Measurements from ENCODE around the gene HTD2. TPM values are rescaled to one million over a fixed set of nuclear protein-coding genes. Genes with fewer than 3 reads are reported as not detected.

HTD2 gene
- polyA plus RNA-seq, 1 of the 3 experiments (the other 2 are of a cell fraction), result 3.0 TPM

- ChIA-PET POLR2A (no interaction called here), CTCF (no interaction called here)
- H3K36me3 ChIP-seq (replicated peaks in 1 of 2; ENCODE audit: control insufficient read depth in 1 of 2, insufficient read depth in 2 of 2, low read length in 1 of 2), result no peaks in the 10 kb centered on the region
- no peaks in the 10 kb centered on the region for H3K27me3 ChIP-seq (ENCODE audit: insufficient read depth)
- no peaks in the 10 kb centered on the region for H3K9me2 ChIP-seq
- no peaks in the 10 kb centered on the region for H3K79me2 ChIP-seq (ENCODE audit: insufficient read depth)
- no peaks in the 10 kb centered on the region for H3K9me3 ChIP-seq
- H4K20me1 ChIP-seq (ENCODE audit: insufficient read depth), result no peaks in the 10 kb centered on the region
- no peak overlapping the region for H3K4me2 ChIP-seq
- no peaks in the 10 kb centered on the region for H3K4me1 ChIP-seq (ENCODE audit: control insufficient read depth in 1 of 2, insufficient read depth in 2 of 2, low read depth in 1 of 2, low read length in 1 of 2)
- TF ChIP-seq PBX3 (IDR thresholded peaks at IDR 0.05) (no peak), MEF2A (IDR thresholded peaks at IDR 0.05; ENCODE audit: borderline replicate concordance, low read depth) (no peak), MAX (IDR thresholded peaks at IDR 0.05; ENCODE audit: low read depth) (no peak), YY1 (IDR thresholded peaks at IDR 0.05; ENCODE audit: low read depth) (no peak), TAF1 (IDR thresholded peaks at IDR 0.05; ENCODE audit: borderline replicate concordance, low read depth, low read length) (no peak), EZH2phosphoT487 (IDR thresholded peaks at IDR 0.05; ENCODE audit: borderline replicate concordance, low read depth) (no peak), CHD2 (IDR thresholded peaks at IDR 0.05; ENCODE audit: low read length, partially characterized antibody) (no peak), REST (IDR thresholded peaks at IDR 0.05; ENCODE audit: low read depth, low read length) (no peak), TEAD4 (IDR thresholded peaks at IDR 0.05; ENCODE audit: borderline replicate concordance, insufficient read depth) (no peak), FOSL2 (IDR thresholded peaks at IDR 0.05; ENCODE audit: borderline replicate concordance, low read depth) (no peak), RAD21 (IDR thresholded peaks at IDR 0.05; ENCODE audit: low read length) (no peak)
- H3K4me3 ChIP-seq (ENCODE audit: low read depth in 2 of 2, low read length in 1 of 2), result no peak overlapping the region
- no peak for DNase-seq
- H2AFZ ChIP-seq (ENCODE audit: low read depth), result no peak overlapping the region
- 100% methylated on average over 1 of the region's 1 CpG for WGBS (ENCODE audit: low lambda C conversion rate)
- H3K9ac ChIP-seq, result no peak overlapping the region
- H3K27ac ChIP-seq (ENCODE audit: low read depth in 2 of 2, low read length in 1 of 2), result no peak overlapping the region
- no peaks in the 10 kb centered on the region for H3F3A ChIP-seq (replicated peaks; ENCODE audit: insufficient read depth)
These were observed 62.7 kb downstream of the HTD2 start for GRCh38 chr3:58369038-58369437.

Small RNAs within 50 kb of the gene (small RNA-seq; reads per million reads assigned to genes)
- gene AC098479.1, result 0 reads per million in 7 experiments

Other genes with a start within 250 kb of the HTD2 start
- not detected in 2 replicates for gene DNASE1L3, start 95.5 kb upstream of the HTD2 start, polyA plus RNA-seq (2012; rRNA removed)
- gene ABHD6, start 68.7 kb upstream of the HTD2 start, polyA plus RNA-seq (2012; rRNA removed), result 10.7 and 14.8 TPM in 2 replicates
- gene RPP14, start 275 bp upstream of the HTD2 start, polyA plus RNA-seq (2012; rRNA removed), result 8.3 and 9.7 TPM in 2 replicates
- 8.4 and 9.3 TPM in 2 replicates for gene PXK, start 26.4 kb downstream of the HTD2 start, polyA plus RNA-seq (2012; rRNA removed)
- 87.5 and 94.7 TPM in 2 replicates for gene PDHB, start 127.3 kb downstream of the HTD2 start, polyA plus RNA-seq (2012; rRNA removed)
- 7.8 and 10.1 TPM in 2 replicates for gene KCTD6, start 185.6 kb downstream of the HTD2 start, polyA plus RNA-seq (2012; rRNA removed)
- gene ACOX2, start 230.7 kb downstream of the HTD2 start, polyA plus RNA-seq (2012; rRNA removed), result 7.1 and 9.0 TPM in 2 replicates